Parathyroid adenoma (tissue), 2 donors: Measurements from ENCODE around the gene APEX1.

Experiments used
- H2AFZ ChIP-seq: fragments of 300-600 bp; sonication (generic); one replicate; pipeline ENCODE4 v1.7.0; 2017; ENCODE audit warnings: antibody characterized with exemption, mild to moderate bottlenecking
- H3K27ac ChIP-seq: fragments of 300-600 bp; sonication (generic); one replicate; pipeline ENCODE4 v1.7.0; 2017
- H3K27me3 ChIP-seq: fragments of 300-600 bp; sonication (generic); one replicate; pipeline ENCODE4 v1.7.0; 2017; ENCODE audit warnings: low read length; ENCODE audit not compliant: control insufficient read depth, insufficient read depth
- H3K36me3 ChIP-seq: fragments of 300-600 bp; sonication (generic); one replicate; pipeline ENCODE4 v1.7.0; 2017; ENCODE audit warnings: low read length; ENCODE audit not compliant: control insufficient read depth, insufficient read depth
- H3K4me1 ChIP-seq: fragments of 300-600 bp; sonication (generic); one replicate; pipeline ENCODE4 v1.7.0; 2017; ENCODE audit warnings: control low read depth
- H3K4me2 ChIP-seq: fragments of 300-600 bp; sonication (generic); one replicate; pipeline ENCODE4 v1.7.0; 2017; ENCODE audit warnings: low read length
- H3K4me3 ChIP-seq: fragments of 300-600 bp; sonication (generic); one replicate; pipeline ENCODE4 v1.7.0; 2017; ENCODE audit warnings: low read depth, low read length
- H3K79me2 ChIP-seq: fragments of 300-600 bp; sonication (generic); one replicate; pipeline ENCODE4 v1.7.0; 2017; ENCODE audit warnings: control low read depth
- H3K9ac ChIP-seq: fragments of 300-600 bp; sonication (generic); one replicate; pipeline ENCODE4 v1.7.0; 2017; ENCODE audit warnings: mild to moderate bottlenecking
- H3K9me3 ChIP-seq: fragments of 300-600 bp; sonication (generic); one replicate; pipeline ENCODE4 v1.7.0; 2017; ENCODE audit warnings: low read length; ENCODE audit not compliant: control insufficient read depth
- TF ChIP-seq, protein P1 (sequence below): fragments of 300-600 bp; sonication (generic); IDR thresholded peaks from one replicate; pipeline ENCODE4 v1.7.0; 2017; ENCODE audit warnings: antibody characterized with exemption, mild to moderate bottlenecking
- donor health status: primary hyperparathyroidism.

The APEX1 gene

GRCh38 chr14:20455355-20456300 lies 602 bp downstream of the APEX1 start:
- TF ChIP-seq, protein P1, sequence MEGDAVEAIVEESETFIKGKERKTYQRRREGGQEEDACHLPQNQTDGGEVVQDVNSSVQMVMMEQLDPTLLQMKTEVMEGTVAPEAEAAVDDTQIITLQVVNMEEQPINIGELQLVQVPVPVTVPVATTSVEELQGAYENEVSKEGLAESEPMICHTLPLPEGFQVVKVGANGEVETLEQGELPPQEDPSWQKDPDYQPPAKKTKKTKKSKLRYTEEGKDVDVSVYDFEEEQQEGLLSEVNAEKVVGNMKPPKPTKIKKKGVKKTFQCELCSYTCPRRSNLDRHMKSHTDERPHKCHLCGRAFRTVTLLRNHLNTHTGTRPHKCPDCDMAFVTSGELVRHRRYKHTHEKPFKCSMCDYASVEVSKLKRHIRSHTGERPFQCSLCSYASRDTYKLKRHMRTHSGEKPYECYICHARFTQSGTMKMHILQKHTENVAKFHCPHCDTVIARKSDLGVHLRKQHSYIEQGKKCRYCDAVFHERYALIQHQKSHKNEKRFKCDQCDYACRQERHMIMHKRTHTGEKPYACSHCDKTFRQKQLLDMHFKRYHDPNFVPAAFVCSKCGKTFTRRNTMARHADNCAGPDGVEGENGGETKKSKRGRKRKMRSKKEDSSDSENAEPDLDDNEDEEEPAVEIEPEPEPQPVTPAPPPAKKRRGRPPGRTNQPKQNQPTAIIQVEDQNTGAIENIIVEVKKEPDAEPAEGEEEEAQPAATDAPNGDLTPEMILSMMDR: no peak
- H3K36me3 ChIP-seq: no peaks in the 10 kb centered on the region
- H3K9ac ChIP-seq: peak overlapping the region; percentile 65
- peak overlapping the region; percentile 98 for H2AFZ ChIP-seq
- H3K4me1 ChIP-seq: peaks cover 12% of the 10 kb centered on the region
- H3K4me2 ChIP-seq: peak overlapping the region; percentile 74
- peak overlapping the region; percentile 69 for H3K4me3 ChIP-seq
- peaks cover 6% of the 10 kb centered on the region for H3K79me2 ChIP-seq
- no peaks in the 10 kb centered on the region for H3K9me3 ChIP-seq
- no peaks in the 10 kb centered on the region for H3K27me3 ChIP-seq
- H3K27ac ChIP-seq: peak overlapping the region; percentile 98

GRCh38 chr14:20456971-20457370 lies 1.9 kb downstream of the APEX1 start:
- Histone ChIP-seq H3K9me3 (no peaks in the 10 kb centered on the region), H3K4me3 (no peak overlapping the region), H2AFZ (no peak overlapping the region), H3K27me3 (no peaks in the 10 kb centered on the region), H3K4me1 (peaks cover 12% of the 10 kb centered on the region), H3K9ac (no peak overlapping the region), H3K36me3 (no peaks in the 10 kb centered on the region), H3K4me2 (no peak overlapping the region), H3K79me2 (peaks cover 6% of the 10 kb centered on the region), H3K27ac (no peak overlapping the region)
- TF ChIP-seq, protein P1: no peak

- no peak overlapping the region for H3K4me2 ChIP-seq
- TF ChIP-seq, protein P1: no peak
- H3K9ac ChIP-seq: no peak overlapping the region
Measured at GRCh38 chr14:20458031-20458789, 3.2 kb downstream of the APEX1 start.

GRCh38 chr14:20460458-20461224 lies 5.6 kb downstream of the APEX1 start:
- Histone ChIP-seq H3K9me3 (no peaks in the 10 kb centered on the region), H3K4me3 (peak overlapping the region; percentile 90), H3K9ac (peak overlapping the region; percentile 65), H3K79me2 (peaks cover 2% of the 10 kb centered on the region), H3K4me1 (peaks cover 7% of the 10 kb centered on the region), H2AFZ (peak overlapping the region; percentile 81), H3K27ac (peak overlapping the region; percentile 71), H3K4me2 (peak overlapping the region; percentile 87), H3K36me3 (no peaks in the 10 kb centered on the region), H3K27me3 (no peaks in the 10 kb centered on the region)
- TF ChIP-seq, protein P1: no peak

More at GRCh38 chr14:20458031-20458789, 3.2 kb downstream of the APEX1 start:
- no peaks in the 10 kb centered on the region for H3K36me3 ChIP-seq
- peaks cover 12% of the 10 kb centered on the region for H3K4me1 ChIP-seq
- H3K27me3 ChIP-seq: no peaks in the 10 kb centered on the region
- H3K79me2 ChIP-seq: peaks cover 6% of the 10 kb centered on the region
- no peak overlapping the region for H3K4me3 ChIP-seq
- H3K9me3 ChIP-seq: no peaks in the 10 kb centered on the region
- no peak overlapping the region for H2AFZ ChIP-seq
- no peak overlapping the region for H3K27ac ChIP-seq
